ENCODE measurements around the gene SLIT1. TPM values are rescaled to one million over a fixed set of nuclear protein-coding genes. Genes with fewer than 3 reads are reported as not detected.

The SLIT1 gene
- polyA plus RNA-seq, 1 donor from 2014 or later, result 9.5 TPM

DNA sequence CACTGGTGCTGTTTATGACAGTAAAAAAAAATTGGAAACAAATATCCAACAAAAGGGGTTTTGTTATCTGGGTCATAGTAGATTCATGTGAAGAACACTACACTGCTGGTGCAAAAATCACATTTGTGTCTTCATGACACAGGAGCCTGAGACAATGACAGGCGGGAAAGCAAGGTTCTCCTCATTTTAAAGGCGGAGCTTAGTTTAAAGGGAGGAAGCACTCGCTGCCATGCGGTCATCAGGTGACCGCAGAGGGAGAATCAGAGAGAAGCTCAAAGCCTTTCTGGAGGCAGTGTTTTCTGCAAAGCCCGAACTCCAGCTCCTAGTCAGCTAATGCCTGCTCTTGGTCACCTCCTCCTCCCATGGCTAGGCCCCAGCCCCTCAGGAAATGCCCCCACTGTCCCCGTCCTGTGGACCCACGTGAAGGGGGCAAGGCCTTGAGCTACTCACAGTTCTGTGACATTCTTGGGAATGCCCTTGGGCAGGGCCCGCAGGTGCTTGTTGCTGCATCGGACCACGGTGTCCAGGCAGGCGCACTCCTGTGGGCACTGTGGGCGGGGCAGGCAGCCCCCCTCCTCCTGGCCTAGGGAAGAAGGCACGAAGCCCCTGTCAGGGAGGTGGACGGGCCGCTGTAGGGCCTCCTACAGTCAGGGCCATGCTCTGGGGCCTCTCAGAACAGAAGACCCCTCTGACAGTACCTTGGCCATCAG is 146.1 kb downstream of the SLIT1 start (continued):
- no peak for TF ChIP-seq POLR2AphosphoS5 (IDR thresholded peaks at IDR 0.05)

DNA sequence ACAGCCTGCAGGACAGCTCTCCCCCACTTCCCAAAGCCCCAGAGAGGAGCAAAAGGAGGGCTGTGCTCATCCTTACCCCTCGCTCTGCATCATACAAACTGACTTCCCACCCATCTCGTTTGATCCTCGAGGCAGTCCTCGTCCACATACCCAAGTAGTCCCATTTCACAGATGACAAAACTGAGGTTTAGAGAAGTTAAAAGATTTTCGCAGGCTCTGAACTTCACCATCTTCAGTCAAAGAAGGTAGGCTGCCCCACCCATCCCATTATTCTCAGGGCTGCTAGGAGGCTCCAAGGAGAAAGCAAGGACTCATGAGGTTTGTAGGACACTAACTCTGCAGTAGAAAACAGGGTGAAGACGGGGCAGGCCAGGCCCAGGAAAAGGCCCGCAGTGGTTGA is 147.1 kb downstream of the SLIT1 start:
- no peaks in the 10 kb centered on the region for H3F3A ChIP-seq (ENCODE audit: insufficient read depth, low read length, poor library complexity, severe bottlenecking)
- no peak overlapping the region for H2AFZ ChIP-seq (ENCODE audit: low read depth, low read length)
- H3K79me2 ChIP-seq (replicated peaks; ENCODE audit: insufficient read depth, low read length), result no peaks in the 10 kb centered on the region
- no peak overlapping the region for H3K9ac ChIP-seq (ENCODE audit: low read length)
- no peak for TF ChIP-seq POLR2AphosphoS5 (IDR thresholded peaks at IDR 0.05)
- TF ChIP-seq REST (IDR thresholded peaks at IDR 0.05; ENCODE audit: borderline replicate concordance), result no peak
- no peak overlapping the region for H3K4me2 ChIP-seq (ENCODE audit: low read length)
- H3K4me3 ChIP-seq (ENCODE audit: low read length), result no peak overlapping the region
- H3K36me3 ChIP-seq (ENCODE audit: insufficient read depth, low read length), result no peaks in the 10 kb centered on the region
- no peaks in the 10 kb centered on the region for H4K20me1 ChIP-seq (ENCODE audit: insufficient read depth)
- H3K27me3 ChIP-seq (ENCODE audit: insufficient read depth, low read depth, low read length), result no peaks in the 10 kb centered on the region
- no peaks in the 10 kb centered on the region for H3K9me2 ChIP-seq (ENCODE audit: insufficient read depth, low read length)
- no peak overlapping the region for H3K27ac ChIP-seq (ENCODE audit: low read length)
- no peaks in the 10 kb centered on the region for H3K9me3 ChIP-seq (ENCODE audit: low read length)

GRCh38 chr10:97037365-97038361 is 148.1 kb downstream of the SLIT1 start:
- Histone ChIP-seq H3K9me2 (ENCODE audit: insufficient read depth, low read length) (no peaks in the 10 kb centered on the region), H3K79me2 (replicated peaks; ENCODE audit: insufficient read depth, low read length) (no peaks in the 10 kb centered on the region), H2AFZ (ENCODE audit: low read depth, low read length) (no peak overlapping the region), H3K27ac (ENCODE audit: low read length) (no peak overlapping the region), H3K27me3 (ENCODE audit: insufficient read depth, low read depth, low read length) (no peaks in the 10 kb centered on the region), H3F3A (ENCODE audit: insufficient read depth, low read length, poor library complexity, severe bottlenecking) (no peaks in the 10 kb centered on the region), H3K4me2 (ENCODE audit: low read length) (no peak overlapping the region), H3K36me3 (ENCODE audit: insufficient read depth, low read length) (no peaks in the 10 kb centered on the region), H3K4me3 (ENCODE audit: low read length) (no peak overlapping the region), H4K20me1 (ENCODE audit: insufficient read depth) (no peaks in the 10 kb centered on the region), H3K9ac (ENCODE audit: low read length) (no peak overlapping the region), H3K9me3 (ENCODE audit: low read length) (no peaks in the 10 kb centered on the region)
- TF ChIP-seq TAF1 (IDR thresholded peaks at IDR 0.05; ENCODE audit: low read depth) (no peak), SMC3 (conservative IDR thresholded peaks at IDR 0.05; ENCODE audit: poor library complexity) (peak; percentile 86), EZH2 (IDR thresholded peaks at IDR 0.05; ENCODE audit: borderline replicate concordance, insufficient read depth, low read length, poor library complexity, severe bottlenecking) (no peak), EP300 (conservative IDR thresholded peaks at IDR 0.05; ENCODE audit: poor library complexity, severe bottlenecking) (no peak), REST (IDR thresholded peaks at IDR 0.05; ENCODE audit: borderline replicate concordance) (peak; percentile 92), RAD21 (conservative IDR thresholded peaks at IDR 0.05) (peak; percentile 82), MXI1 (conservative IDR thresholded peaks at IDR 0.05; ENCODE audit: poor library complexity, severe bottlenecking) (no peak), POLR2AphosphoS5 (IDR thresholded peaks at IDR 0.05) (no peak)
- TF ChIP-seq, protein P1, sequence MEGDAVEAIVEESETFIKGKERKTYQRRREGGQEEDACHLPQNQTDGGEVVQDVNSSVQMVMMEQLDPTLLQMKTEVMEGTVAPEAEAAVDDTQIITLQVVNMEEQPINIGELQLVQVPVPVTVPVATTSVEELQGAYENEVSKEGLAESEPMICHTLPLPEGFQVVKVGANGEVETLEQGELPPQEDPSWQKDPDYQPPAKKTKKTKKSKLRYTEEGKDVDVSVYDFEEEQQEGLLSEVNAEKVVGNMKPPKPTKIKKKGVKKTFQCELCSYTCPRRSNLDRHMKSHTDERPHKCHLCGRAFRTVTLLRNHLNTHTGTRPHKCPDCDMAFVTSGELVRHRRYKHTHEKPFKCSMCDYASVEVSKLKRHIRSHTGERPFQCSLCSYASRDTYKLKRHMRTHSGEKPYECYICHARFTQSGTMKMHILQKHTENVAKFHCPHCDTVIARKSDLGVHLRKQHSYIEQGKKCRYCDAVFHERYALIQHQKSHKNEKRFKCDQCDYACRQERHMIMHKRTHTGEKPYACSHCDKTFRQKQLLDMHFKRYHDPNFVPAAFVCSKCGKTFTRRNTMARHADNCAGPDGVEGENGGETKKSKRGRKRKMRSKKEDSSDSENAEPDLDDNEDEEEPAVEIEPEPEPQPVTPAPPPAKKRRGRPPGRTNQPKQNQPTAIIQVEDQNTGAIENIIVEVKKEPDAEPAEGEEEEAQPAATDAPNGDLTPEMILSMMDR (IDR thresholded peaks at IDR 0.05; ENCODE audit: poor library complexity, severe bottlenecking), result peak; percentile 84

All from neural cell (in vitro differentiated cells).